Fibroblast of skin of left quadriceps (primary cell): ENCODE data around the gene ZBTB42.

Experiments
- DNase-seq, 2 experiments: peaks; one replicate each; pipeline ENCODE4 v3.0.0-alpha.2; 2013; ENCODE audit warnings: low read depth in 2 of 2

Gene ZBTB42

DNA sequence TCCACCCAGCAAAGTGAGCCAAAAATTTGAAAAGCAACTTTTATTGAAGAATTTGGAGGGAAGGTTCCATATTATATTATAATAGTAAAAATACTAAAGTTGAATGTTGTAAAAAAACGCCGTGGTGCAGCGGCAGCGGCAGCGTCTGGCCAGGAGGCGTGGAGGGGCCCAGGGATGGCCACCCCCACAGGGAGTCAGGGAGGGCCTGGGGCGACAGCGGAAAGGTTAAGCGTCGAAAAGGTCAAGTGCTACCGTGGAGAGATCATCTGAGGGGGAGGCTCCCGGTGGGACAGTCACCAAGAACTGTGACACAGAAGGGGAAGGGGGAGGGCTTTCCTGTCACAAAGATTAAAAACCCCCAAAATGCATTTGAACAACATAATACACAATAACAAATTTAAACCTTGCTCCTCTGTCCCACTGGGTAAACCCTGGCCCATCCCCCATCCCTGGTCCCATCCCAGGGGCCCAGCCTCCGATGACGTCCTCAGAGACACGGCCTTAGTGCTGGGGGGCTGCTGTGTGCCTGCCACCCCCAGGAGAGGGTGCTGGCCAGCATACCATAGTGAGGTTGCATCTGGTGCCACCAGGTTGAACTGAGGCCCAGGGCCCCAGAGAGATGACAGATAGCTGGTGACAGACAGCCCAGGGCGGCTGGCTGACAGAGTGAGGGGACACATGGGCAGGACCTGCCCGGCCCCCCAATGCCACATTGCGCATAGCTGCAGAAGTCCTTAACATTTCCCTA is 31.4 kb upstream of the ZBTB42 start:
- DNase-seq: no peak

DNA sequence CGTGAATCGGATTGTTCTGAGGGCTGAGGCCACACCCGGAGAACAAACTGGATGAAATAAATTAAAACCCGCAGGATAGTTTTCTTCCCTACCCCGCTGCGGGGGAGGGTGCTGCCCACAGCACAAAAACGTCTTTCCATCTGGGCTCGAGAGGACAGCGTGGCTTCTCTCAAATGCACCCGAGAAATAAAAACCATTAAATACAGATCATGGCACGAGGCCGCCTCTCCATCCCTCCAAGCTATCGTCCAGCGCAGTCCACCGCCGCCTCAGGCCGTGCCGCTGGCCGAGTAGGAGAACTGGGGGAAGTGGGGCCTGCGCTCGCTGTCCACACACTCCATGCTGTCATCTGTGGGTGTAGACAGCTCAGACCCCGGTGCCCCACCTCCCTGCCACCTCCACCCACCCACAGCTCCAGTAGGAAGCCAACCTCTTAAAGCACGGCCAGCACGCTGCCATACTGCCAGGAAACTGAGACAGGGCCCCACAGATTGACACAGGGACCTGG is 30.8 kb upstream of the ZBTB42 start:
- no peak for DNase-seq

DNA sequence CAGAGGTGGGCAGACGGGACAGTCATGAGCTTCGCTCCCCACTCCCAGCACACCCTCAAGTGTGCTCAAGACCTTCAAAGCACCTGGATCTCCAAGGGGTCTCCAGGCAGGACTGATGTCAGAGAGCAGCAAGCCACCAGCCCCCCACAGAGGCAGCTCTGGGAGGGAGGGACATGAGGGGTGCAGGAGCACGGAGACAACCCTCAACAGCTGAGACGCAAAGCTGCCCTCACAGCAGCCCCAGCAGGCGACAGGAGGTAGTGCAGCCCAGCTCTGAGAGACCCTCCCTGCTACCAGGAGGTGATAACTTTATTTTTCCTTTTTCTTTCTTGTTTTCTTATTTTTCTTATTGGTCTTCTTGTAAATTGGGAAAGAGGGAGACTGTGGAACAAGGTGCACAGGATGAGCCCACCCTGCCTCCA is 30.0 kb upstream of the ZBTB42 start:
- no peak for DNase-seq

DNA sequence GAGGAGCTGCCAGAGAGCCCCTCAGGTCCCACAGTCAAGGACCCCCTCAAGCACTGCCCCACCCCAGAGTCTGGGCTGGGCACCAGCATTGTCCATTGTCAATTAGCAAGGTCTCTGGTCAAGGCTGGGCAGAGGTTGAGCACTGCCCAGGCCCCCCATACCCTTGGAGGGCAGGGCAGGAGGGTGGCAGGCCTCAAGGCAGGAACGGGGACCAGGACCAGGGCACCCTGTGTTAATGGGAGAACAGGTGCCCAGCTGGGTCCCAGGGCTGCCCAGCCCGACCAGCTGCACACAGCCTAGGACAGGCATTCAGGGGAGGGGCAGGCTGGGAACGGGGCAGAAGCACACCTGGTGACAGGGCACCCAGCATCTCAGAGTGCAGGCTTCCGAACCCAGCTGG is 29.5 kb upstream of the ZBTB42 start:
- no peak for DNase-seq

DNA sequence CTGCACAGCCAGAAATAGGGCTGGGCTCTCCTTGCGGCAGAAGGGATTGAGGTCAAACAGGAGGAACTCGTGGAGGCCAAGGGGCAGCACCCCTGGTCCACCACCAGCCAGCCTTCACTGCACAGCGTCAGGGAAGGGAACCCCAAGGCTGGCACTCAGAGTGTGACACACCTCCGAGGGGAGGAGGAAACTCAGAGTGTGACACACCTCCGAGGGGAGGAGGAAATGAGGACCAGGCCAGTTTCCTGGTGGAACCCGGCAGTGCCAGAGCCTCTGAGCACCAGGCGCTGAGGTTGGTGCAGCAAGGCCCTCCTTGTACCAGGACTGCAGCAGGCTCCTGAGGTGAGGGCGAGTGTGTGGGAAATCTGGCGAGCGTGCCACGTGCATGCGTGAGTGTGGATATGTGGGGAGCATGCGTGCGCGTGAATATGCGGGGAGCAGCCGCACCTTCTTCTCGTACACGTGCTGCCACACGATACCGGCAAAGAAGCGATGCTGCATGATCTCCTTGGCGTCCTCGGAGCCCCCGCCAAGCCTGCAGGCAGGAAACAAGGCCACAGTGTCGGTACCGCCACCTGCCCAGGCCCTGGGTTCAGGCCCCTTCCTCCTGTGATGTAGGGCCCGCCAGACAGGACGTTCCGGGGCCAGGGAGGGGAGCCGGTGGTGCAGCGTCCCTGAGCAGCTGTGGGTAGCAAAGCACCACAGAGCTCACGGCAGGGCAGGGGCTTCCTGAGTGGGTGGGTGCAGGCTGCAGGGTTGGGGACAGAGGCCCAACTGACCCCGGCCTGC is 28.8 kb upstream of the ZBTB42 start:
- DNase-seq: no peak

DNA sequence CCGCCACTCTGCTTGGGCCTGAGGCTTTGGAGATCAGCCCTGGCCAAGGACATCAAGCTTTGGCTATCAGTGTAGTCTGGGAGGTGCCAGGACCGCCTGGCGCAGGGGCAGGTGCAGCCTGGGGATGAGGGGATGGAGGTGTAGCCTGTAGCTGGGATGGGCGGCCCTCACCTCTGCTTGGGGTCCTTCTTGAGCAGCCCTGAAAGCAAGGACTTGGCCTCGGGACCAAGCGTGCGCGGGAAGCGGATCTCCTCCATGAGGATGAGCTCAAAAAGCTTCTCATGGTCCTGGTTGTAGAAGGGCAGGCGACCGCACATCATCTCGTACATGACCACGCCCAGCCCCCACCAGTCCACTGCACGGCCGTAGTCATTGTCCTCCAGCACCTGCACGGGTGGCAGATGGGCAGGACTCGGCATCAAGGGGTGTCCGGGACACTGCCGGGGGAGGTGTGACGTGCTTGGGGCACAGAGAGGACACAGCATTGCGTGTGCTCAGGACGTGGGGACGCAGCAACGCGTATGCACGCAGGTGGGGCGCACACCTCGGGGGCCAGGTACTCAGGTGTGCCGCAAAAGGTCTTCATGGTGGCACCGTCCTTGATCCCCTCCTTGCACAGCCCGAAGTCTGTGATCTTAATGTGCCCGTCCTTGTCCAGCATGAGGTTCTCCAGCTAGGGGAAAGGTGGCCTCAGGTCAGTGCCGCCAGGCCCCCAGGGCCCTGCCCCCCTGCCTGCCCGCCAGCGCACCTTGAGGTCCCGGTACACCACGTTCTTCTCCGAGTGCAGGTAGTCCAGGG is 28.0 kb upstream of the ZBTB42 start:
- DNase-seq: no peak

DNA sequence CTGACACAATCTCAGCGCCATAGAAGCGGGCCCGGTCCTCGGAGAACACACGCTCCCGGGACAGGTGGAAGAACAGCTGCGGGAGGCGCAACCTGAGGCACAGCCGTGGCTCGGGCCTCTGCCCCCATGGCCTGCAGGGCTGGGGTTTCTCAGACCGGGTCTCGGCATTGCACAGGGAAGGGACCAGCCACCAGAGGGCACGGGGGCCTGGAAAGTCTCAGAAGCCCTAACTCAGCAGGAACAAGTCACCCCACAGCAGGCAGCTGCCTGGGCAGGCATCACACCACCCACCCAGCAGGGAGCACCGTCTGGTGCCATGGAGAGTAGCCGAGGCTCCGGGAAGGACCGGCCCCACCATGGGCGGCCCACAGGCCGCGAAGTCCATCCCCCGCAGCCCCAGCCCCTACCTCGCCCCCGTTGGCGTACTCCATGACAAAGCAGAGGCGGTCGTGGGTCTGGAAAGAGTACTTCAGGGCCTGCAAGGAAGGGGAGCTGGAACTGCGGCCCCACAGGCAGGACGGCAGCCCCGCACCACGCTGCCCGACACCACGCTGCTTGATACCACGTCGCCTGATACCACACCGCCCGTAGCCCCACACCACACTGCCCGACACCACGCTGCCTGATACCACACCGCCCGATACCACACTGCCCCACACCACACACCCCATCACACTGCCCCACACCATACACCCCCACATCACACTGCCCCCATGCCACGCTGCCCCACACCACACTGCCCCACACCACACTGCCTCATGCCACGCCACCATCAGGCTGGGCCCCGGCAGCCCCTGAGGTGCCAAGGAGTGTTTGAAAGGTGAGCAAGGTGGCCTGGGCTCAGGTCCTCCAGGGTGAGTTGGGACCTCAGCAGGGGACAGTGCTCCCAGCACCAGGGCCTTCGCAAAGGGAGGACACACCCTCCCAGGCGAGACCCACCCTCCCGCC is 27.1 kb upstream of the ZBTB42 start:
- no peak for DNase-seq

DNA sequence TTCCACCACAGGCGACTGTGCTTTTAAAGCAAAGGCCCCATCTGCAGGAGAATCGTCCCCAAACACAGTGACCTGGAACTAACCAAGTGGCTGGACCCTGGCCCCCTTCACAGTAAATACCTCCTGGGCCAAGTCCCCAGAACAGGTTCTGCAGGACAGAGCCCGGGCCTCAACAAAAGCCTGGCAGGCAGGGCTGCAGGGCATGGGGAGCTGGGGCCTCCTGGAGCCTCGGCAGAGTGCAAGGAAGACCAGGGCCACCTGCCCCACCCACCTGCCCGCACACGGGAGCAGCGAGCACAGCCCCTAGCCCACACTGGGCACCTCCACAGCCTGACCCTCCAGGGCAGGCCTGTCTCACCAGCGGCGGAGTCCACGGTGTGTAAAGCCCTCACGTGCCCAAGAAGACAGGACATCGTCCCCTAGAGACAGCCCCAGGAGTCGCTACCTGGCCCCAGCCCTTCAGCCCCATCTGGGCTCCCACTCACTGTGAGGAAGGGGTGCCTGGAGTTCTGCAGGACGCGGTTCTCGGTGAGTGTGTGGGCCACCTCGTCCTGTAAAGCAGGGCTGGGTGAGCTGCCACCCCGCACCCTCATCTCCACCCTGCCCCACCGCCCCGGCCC is 26.3 kb upstream of the ZBTB42 start:
- DNase-seq: no peak

DNA sequence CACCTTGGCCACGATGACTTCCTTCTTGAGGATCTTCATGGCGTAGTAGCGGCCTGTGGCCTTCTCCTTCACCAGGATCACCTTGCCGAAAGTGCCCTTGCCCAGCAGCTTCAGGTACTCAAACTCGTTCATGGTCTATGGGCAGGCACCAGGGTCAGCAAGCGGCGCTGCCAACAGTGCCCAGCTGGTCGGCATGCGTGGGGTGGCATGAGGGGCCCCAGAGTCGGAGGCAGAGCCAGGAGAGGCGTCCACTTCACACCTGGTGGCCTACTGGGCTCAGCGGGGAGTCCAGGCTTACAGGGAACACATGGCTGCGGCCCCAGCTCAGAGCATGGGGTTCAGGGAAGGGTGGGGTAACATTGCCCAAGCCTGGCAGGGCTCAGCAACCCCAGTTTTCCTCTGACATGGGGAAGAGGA is 25.8 kb upstream of the ZBTB42 start:
- DNase-seq: no peak

DNA sequence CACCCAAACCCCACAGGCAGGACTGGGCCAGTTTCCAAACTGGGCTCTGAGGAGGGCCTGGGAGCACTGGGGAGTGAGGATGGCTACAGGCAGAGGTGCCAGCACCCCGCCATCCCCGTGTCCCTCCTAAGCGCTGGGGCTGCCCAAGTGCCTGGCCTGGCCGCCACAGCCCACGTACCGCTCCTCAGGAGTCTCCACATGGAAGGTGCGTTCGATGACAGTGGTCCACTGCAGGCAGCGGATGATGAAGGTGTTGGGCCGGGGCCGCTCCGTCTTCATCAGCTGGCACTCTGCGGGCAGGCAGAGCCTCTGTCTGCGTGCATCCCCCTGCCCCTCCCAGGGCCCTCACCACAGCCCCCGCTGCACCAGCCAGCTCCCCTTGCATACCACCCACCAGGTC is 24.4 kb upstream of the ZBTB42 start:
- no peak for DNase-seq

DNA sequence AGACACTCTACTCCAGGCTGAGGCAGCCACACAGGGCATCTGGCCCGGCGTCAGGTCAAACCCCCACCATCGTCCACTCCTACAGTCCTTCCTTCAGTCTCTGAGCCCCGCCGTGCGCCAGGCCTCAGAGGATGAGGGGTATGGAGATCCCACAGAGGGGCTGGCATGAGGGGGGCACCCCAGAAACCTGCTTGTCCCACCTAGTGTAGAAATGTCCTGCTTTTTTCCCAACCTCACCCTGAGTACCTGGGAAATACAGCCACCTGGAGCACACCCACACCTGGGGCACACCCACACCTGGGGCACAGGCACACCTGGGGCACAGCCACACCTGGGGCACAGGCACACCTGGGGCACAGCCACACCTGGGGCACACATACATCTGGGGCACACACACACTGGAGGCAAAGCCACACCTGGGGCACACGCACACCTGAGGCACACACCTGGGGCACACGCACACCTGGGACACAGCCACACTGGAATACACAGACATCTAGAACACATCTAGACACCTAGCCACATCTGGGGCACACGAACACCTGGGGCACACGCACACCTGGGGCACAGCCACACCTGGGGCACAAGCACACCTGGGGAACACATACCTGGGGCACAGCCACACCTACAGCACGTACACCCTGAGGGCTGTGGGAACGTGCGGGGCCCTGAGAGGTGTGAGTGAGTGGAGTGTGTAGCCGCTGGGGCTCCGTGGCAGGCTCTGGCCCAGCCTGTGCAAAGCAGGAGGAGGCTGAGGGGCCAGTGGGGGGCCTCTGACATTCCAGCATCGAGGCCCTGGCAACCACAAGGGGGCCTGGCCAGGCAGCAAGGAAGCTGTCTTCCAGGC is 23.7 kb upstream of the ZBTB42 start:
- DNase-seq: no peak

DNA sequence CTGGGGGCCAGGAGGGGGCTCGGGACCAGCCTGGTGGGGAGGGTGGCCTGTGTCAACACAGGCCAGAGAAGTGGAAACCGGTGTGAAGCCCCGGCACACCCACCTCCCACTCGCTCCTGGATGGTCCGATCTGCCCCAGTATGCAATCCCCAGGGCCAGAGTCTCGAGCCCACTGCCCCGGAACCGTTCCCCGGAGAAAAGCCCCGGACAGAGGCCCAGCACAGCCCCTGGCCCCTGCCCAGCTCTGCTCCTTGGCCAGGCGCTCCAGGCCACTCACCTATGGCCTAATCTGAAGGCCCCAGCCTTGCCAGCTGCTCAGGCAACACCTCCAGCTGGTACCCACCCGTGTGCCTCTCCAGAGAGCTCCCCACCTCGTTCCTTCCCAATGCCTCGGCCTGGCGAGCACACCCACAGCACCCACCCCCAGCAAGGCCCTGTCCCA is 23.1 kb upstream of the ZBTB42 start:
- DNase-seq: no peak

DNA sequence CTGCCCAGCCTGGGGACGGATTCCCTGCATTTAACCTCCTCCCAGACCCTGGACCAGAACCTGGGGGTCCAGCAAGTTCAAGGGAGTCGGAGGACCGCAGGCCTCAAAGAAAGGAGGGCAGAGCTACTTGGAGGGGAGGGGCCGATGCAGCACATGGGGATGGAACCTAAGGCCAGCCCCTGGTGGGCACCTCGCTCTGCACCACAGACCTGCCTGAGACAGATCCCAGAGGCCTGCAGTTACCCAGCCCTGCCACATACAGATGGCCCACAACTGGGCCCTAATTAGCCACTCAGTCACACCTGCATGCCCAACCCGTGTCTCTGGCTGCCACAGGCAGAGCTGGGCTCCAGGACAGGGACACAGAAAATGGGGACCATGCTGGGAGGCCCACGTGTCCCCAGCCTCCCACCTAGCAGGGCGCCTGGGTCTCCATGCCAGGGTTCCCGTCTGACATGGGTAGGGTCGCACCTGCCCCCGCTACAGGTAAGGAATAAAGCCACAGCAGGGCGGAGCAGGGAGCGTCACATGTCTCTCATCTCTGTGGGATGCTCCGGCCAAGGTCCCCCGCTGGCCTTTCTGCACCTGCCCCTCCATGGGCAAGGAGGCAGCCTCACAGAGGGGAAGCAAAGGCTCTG is 22.1 kb upstream of the ZBTB42 start:
- no peak for DNase-seq

DNA sequence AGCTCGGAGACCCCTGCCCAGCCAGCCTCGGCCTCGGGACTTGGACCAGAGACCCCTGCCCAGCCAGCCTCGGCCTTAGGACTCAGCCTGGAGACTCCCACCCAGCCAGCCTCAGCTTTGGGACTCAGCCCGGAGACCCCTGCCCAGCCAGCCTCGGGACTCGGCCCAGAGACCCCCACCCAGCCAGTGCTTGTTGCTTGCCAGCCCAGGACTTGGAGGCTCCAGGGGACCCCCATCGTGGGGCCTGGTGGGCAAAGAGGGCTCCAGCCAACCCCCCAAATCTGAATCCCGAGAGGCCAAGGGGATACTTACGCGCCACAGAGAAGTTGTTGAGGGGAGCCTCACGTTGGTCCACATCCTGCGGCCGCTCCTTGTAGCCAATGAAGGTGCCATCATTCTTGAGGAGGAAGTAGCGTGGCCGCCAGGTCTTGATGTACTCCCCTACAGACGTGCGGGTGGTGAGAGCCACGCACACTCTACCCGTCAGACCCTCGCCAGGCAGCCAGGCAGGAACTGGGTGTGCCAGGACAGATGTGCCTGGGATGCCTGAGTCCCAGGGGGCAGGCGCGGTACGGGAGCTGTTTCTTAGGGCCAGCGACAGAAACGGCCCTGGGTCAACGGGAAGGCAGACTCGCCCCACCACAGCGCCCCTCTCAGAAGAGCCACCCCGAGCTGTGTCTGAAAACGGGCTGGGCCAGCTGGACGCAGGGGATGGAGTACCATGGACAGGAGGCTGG is 21.0 kb upstream of the ZBTB42 start:
- no peak for DNase-seq

DNA sequence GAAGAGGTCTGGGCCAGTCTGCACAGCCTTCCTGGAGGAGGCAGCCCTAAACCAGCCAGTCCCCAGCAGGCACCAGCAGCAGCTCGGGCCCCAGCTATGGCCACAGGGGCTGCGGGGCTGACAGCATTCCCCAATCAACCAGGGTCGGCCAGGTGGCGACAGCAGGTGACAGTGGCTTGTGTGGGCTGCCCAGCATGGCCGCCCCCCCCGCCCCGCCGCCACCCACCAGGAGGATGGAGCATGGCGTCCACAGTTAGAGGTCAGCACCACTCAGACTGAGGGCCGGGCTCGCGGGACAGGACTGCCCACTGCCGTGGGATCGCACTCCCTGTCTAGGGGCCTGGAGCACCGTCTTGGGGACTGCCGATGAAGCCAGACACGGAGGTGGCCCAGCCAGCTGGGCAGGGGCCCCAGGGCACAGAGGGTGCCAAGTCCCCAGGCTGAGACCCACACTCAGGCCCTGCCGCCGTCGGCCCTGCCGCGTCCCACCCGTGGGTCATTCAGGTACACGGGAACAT is 20.3 kb upstream of the ZBTB42 start:
- DNase-seq: no peak

DNA sequence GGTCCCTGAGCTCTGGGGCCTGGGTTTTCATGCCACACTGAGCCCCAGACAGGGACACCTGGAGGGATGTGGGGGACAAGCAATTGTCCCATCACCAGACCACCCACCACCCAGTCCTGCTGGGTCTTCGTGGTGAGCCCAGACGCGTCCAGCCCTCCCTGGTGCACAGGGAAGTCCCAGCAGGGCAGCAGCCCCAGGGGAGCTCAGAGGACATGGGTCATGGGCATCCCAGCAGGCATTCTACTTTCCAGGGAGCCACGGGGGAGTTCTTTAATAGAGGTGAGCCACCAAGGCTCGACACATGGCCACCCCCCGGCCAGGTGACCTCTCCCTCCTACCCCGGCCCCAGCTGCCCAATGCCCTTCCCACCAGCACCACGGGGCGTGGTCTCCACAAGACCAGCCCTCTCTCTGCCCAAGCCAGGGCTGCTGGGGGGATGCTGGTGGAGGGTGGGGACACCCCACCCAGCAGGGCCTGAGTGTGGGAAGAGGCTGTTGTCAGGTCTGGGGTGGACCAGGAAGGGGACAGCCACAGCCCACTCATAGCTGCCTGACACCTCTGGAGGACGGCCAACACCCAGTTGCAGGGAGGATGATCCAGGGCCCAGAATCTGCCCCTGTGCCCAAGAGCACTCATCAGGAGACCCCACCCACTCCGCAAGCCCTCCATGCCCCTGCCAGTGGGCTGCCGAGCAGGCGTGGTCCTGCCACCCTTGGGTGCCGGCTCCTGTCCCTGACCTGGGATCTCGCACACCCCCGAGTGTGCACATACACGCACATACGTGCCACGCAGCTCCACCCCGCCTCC is 19.4 kb upstream of the ZBTB42 start:
- DNase-seq: no peak

DNA sequence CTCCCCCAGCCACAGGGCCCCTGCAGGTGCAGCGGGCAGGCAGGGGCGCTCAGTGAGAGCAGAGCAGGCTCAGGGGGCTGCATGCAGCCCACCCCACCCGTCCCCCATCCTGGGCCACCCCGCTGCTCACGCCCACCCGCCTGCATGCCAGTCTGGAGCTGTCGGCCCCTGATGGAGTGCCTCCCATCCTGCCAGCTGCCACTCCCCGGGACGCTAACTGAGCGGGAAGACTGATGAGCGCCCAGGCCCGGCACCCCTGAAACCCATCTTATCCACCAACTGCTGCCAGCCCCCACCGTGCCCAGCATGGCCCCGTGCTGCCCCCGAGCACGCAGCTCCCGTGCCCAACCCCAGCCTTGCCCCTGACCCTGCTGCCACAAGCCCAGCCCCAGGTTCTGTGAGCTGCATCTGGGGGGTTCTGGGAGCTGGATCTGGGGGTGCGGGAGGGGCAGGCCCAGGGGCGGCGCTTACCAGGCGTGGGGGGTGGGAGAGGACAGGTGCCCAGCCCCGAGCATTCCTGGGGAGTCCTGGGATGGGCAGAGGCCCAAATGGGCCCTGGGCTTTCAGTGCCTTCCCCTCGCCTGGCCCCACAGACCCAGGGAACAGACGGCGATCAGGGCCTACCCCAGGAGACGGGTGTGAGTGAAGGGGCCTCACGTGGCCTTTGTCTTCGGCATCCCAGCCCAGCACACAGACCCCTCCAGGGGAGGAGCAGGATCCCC is 18.7 kb upstream of the ZBTB42 start:
- no peak for DNase-seq
